Neural cell (in vitro differentiated cells): Measurements from ENCODE around the gene LPA.

ENCODE experiments used
- EP300 ChIP-seq: fragments of 450-650 bp; conservative IDR thresholded peaks from 2 replicates; pipeline ENCODE4 v1.6.1; 2014; ENCODE audit warnings: antibody characterized with exemption, mild to moderate bottlenecking, moderate library complexity; ENCODE audit not compliant: poor library complexity, severe bottlenecking
- EZH2 ChIP-seq: fragments of 200-600, 300-800 bp; shearing (Covaris generic), sonication (generic); IDR thresholded peaks from 2 replicates; pipeline ENCODE4 v1.6.1; 2014; ENCODE audit warnings: antibody characterized with exemption, low read length, borderline replicate concordance, mild to moderate bottlenecking; ENCODE audit not compliant: insufficient read depth, poor library complexity, severe bottlenecking
- MXI1 ChIP-seq: fragments of 450-650 bp; conservative IDR thresholded peaks from 2 replicates; pipeline ENCODE4 v1.6.1; 2014; ENCODE audit warnings: antibody characterized with exemption, mild to moderate bottlenecking; ENCODE audit not compliant: poor library complexity, severe bottlenecking
- POLR2AphosphoS5 ChIP-seq: IDR thresholded peaks from 2 replicates; pipeline ENCODE4 v1.6.1; 2012
- RAD21 ChIP-seq: fragments of 450-650 bp; conservative IDR thresholded peaks from 2 replicates; pipeline ENCODE4 v1.6.1; 2014; ENCODE audit warnings: antibody characterized with exemption, mild to moderate bottlenecking, moderate library complexity
- REST ChIP-seq: IDR thresholded peaks from 2 replicates; pipeline ENCODE4 v1.6.1; 2012; ENCODE audit warnings: borderline replicate concordance
- SMC3 ChIP-seq: fragments of 450-650 bp; conservative IDR thresholded peaks from 2 replicates; pipeline ENCODE4 v1.6.1; 2014; ENCODE audit warnings: antibody characterized with exemption, mild to moderate bottlenecking, moderate library complexity; ENCODE audit not compliant: poor library complexity
- TAF1 ChIP-seq: IDR thresholded peaks from 2 replicates; pipeline ENCODE4 v1.6.1; 2012; ENCODE audit warnings: low read depth
- TF ChIP-seq, protein P1 (sequence below): fragments of 450-650 bp; IDR thresholded peaks from 2 replicates; pipeline ENCODE4 v1.5.1; 2014; ENCODE audit warnings: antibody characterized with exemption, mild to moderate bottlenecking, moderate library complexity; ENCODE audit not compliant: poor library complexity, severe bottlenecking

DNA sequence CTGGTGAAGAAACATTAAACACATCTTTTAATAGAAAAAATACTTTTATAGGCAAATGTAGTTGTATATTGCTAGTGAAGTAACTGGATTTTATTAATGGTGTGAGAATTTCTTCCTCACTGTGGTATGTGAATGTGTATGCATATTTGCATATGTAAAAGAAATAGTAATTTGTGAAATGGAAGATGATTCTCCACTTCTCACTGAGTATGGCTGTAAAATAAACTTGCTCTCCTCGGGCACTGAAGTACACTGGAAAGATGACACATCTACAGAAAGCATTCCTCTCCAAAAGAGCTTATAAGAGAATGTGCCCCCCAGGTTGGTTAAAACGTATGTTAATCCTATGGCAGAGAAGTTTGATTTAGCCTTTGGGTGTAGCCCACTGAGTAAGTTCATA lies 155.5 kb downstream of the LPA start:
- TF ChIP-seq EP300 (no peak), POLR2AphosphoS5 (no peak), RAD21 (no peak), SMC3 (no peak), REST (no peak), EZH2 (no peak), TAF1 (no peak), MXI1 (no peak)
- TF ChIP-seq, protein P1, sequence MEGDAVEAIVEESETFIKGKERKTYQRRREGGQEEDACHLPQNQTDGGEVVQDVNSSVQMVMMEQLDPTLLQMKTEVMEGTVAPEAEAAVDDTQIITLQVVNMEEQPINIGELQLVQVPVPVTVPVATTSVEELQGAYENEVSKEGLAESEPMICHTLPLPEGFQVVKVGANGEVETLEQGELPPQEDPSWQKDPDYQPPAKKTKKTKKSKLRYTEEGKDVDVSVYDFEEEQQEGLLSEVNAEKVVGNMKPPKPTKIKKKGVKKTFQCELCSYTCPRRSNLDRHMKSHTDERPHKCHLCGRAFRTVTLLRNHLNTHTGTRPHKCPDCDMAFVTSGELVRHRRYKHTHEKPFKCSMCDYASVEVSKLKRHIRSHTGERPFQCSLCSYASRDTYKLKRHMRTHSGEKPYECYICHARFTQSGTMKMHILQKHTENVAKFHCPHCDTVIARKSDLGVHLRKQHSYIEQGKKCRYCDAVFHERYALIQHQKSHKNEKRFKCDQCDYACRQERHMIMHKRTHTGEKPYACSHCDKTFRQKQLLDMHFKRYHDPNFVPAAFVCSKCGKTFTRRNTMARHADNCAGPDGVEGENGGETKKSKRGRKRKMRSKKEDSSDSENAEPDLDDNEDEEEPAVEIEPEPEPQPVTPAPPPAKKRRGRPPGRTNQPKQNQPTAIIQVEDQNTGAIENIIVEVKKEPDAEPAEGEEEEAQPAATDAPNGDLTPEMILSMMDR = no peak
